ENCODE data around the gene ETF1.

DNA sequence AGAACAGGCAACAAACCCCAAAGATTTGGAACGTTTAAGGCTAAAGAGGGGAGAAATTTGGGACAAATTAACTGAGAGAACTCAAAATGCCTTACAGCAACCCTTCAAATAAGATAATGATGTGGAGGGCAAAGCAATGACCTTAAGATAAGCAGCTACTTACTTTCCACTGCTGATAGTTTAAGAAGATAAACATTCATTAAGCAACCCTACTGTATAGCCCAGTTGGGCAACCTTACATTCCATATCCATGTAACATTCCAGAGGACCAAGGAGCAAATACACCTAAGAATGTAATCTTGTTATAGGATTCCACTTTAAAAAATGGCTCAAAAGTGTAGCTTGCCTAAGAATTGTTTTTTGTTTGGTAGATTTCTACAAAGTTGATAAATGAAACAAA lies 14.8 kb downstream of the ETF1 start:
- TF ChIP-seq, protein P1, sequence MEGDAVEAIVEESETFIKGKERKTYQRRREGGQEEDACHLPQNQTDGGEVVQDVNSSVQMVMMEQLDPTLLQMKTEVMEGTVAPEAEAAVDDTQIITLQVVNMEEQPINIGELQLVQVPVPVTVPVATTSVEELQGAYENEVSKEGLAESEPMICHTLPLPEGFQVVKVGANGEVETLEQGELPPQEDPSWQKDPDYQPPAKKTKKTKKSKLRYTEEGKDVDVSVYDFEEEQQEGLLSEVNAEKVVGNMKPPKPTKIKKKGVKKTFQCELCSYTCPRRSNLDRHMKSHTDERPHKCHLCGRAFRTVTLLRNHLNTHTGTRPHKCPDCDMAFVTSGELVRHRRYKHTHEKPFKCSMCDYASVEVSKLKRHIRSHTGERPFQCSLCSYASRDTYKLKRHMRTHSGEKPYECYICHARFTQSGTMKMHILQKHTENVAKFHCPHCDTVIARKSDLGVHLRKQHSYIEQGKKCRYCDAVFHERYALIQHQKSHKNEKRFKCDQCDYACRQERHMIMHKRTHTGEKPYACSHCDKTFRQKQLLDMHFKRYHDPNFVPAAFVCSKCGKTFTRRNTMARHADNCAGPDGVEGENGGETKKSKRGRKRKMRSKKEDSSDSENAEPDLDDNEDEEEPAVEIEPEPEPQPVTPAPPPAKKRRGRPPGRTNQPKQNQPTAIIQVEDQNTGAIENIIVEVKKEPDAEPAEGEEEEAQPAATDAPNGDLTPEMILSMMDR (conservative IDR thresholded peaks at IDR 0.05; ENCODE audit: low read length): no peak
- TF ChIP-seq EZH2phosphoT487 (IDR thresholded peaks at IDR 0.05; ENCODE audit: borderline replicate concordance, low read depth, low read length): no peak
